DND-41 (cell line): ENCODE data around the gene FAM83G.
"Not testable (repeated sequence)": the region's sequence is repeated elsewhere in the genome, so short reads cannot be mapped to it uniquely, and the experiment has no call there.

ENCODE experiments used
- ATAC-seq: fragments of 200-7000 bp; cut with Tn5 transposase; 3 replicates; pipeline ENCODE4 v1.9.1; 2021; ENCODE audit warnings: low read depth; ENCODE audit not compliant: insufficient read depth
- DNase-seq: peaks from one replicate; pipeline ENCODE4 v3.0.0-alpha.2; 2020
- H2AFZ ChIP-seq: 2 replicates; pipeline ENCODE4 v1.6.0; 2012; ENCODE audit warnings: low read depth, low read length
- H3K27ac ChIP-seq: 2 replicates; pipeline ENCODE4 v1.5.1; 2012; ENCODE audit warnings: low read length, inconsistent platforms
- H3K27me3 ChIP-seq: fragments of 200-600 bp; sonication (generic); 2 replicates; pipeline ENCODE4 v1.6.0; 2012; ENCODE audit warnings: low read length, mild to moderate bottlenecking, inconsistent platforms; ENCODE audit not compliant: insufficient read depth, poor library complexity
- H3K36me3 ChIP-seq: 2 replicates; pipeline ENCODE4 v1.5.1; 2012; ENCODE audit warnings: low read length, inconsistent platforms; ENCODE audit not compliant: insufficient read depth
- H3K4me1 ChIP-seq: 2 replicates; pipeline ENCODE4 v1.5.1; 2012; ENCODE audit warnings: mild to moderate bottlenecking, low read length; ENCODE audit not compliant: insufficient read depth
- H3K4me2 ChIP-seq: 2 replicates; pipeline ENCODE4 v1.6.0; 2012; ENCODE audit warnings: mild to moderate bottlenecking, moderate library complexity, low read length, inconsistent platforms; ENCODE audit not compliant: insufficient read depth
- H3K4me3 ChIP-seq, 2 experiments: fragments of 200-600 bp in 1 of 2; shearing (Covaris generic) in 1 of 2; 2 replicates each; pipeline ENCODE4 v1.5.1; 2012 to 2016; ENCODE audit warnings: inconsistent platforms in 2 of 2, low read length in 2 of 2, mild to moderate bottlenecking in 2 of 2, low read depth in 1 of 2, moderate library complexity in 1 of 2
- H3K79me2 ChIP-seq: 2 replicates; pipeline ENCODE4 v1.6.0; 2012; ENCODE audit warnings: low read length, inconsistent platforms; ENCODE audit not compliant: insufficient read depth
- H3K9ac ChIP-seq: 2 replicates; pipeline ENCODE4 v1.6.0; 2012; ENCODE audit warnings: low read depth, mild to moderate bottlenecking, inconsistent platforms, low read length, moderate library complexity
- H3K9me3 ChIP-seq: 2 replicates; pipeline ENCODE4 v1.5.1; 2012; ENCODE audit warnings: low read length, moderate library complexity, mild to moderate bottlenecking, inconsistent platforms; ENCODE audit not compliant: insufficient read depth, severe bottlenecking
- H4K20me1 ChIP-seq: 2 replicates; pipeline ENCODE4 v1.6.0; 2012; ENCODE audit warnings: low read length; ENCODE audit not compliant: insufficient read depth
- CTCF ChIP-seq: IDR thresholded peaks from 2 replicates; pipeline ENCODE4 v1.5.1; 2012; ENCODE audit warnings: borderline replicate concordance, low read length, moderate library complexity, mild to moderate bottlenecking; ENCODE audit not compliant: poor library complexity, severe bottlenecking; ENCODE audit errors: extremely low read depth
- EZH2 ChIP-seq: IDR thresholded peaks from 3 replicates; pipeline ENCODE4 v1.6.1; 2012; ENCODE audit warnings: borderline replicate concordance, low read depth, mild to moderate bottlenecking, moderate library complexity, low read length, inconsistent platforms; ENCODE audit not compliant: severe bottlenecking

Gene FAM83G

GRCh38 chr17:19021622-19022083, 17.1 kb upstream of the FAM83G start:
- Histone ChIP-seq H2AFZ (no peak overlapping the region), H4K20me1 (peaks cover 18% of the 10 kb centered on the region; the same call in 1 of the 2 replicates)
- ATAC-seq = peak; percentile 51; the same call in 2 of the 3 replicates

GRCh38 chr17:19021011-19021621, 16.6 kb upstream of the FAM83G start:
- not testable (repeated sequence) for ATAC-seq, H3K4me2 ChIP-seq, H3K27ac ChIP-seq, H3K79me2 ChIP-seq, H2AFZ ChIP-seq, H3K9me3 ChIP-seq, H3K4me1 ChIP-seq, H3K4me3 ChIP-seq, H3K27me3 ChIP-seq, DNase-seq, H3K9ac ChIP-seq
- peaks cover 15% of the 10 kb centered on the region for H3K36me3 ChIP-seq
- H4K20me1 ChIP-seq = peaks cover 18% of the 10 kb centered on the region; the same call in 1 of the 2 replicates

More at GRCh38 chr17:19021622-19022083, 17.1 kb upstream of the FAM83G start:
- Histone ChIP-seq H3K4me2 (no peak overlapping the region), H3K36me3 (peaks cover 15% of the 10 kb centered on the region), H3K4me1 (no peaks in the 10 kb centered on the region), H3K9ac (no peak overlapping the region), H3K27me3 (no peaks in the 10 kb centered on the region), H3K9me3 (no peaks in the 10 kb centered on the region), H3K4me3 (no peak overlapping the region), H3K27ac (no peak overlapping the region), H3K79me2 (no peaks in the 10 kb centered on the region)
- TF ChIP-seq CTCF = no peak
- DNase-seq = peak; percentile 49

- no peak for DNase-seq
- TF ChIP-seq CTCF = no peak
- TF ChIP-seq EZH2 = no peak
- H2AFZ ChIP-seq = no peak overlapping the region
- no peaks in the 10 kb centered on the region for H3K27me3 ChIP-seq
- H3K4me2 ChIP-seq = no peak overlapping the region
- no peaks in the 10 kb centered on the region for H3K4me1 ChIP-seq
- H3K36me3 ChIP-seq = peaks cover 15% of the 10 kb centered on the region
- H3K79me2 ChIP-seq = no peaks in the 10 kb centered on the region
- H3K9ac ChIP-seq = no peak overlapping the region
- no peak overlapping the region for H3K27ac ChIP-seq
- H3K4me3 ChIP-seq = no peak overlapping the region
- ATAC-seq = no peak
- H4K20me1 ChIP-seq = peaks cover 18% of the 10 kb centered on the region; the same call in 1 of the 2 replicates
- no peaks in the 10 kb centered on the region for H3K9me3 ChIP-seq
Measured at GRCh38 chr17:19020016-19020415, 15.5 kb upstream of the FAM83G start.

GRCh38 chr17:19019041-19019941, 14.7 kb upstream of the FAM83G start:
- Histone ChIP-seq H3K4me2 (no peak overlapping the region), H4K20me1 (peaks cover 18% of the 10 kb centered on the region; the same call in 1 of the 2 replicates)
- no peak for DNase-seq

More at GRCh38 chr17:19019041-19019941, 14.7 kb upstream of the FAM83G start:
- Histone ChIP-seq H3K36me3 (peaks cover 15% of the 10 kb centered on the region), H3K79me2 (no peaks in the 10 kb centered on the region), H3K4me1 (no peaks in the 10 kb centered on the region), H3K9ac (no peak overlapping the region), H2AFZ (no peak overlapping the region), H3K9me3 (no peaks in the 10 kb centered on the region), H3K27me3 (no peaks in the 10 kb centered on the region), H3K4me3 (no peak overlapping the region), H3K27ac (no peak overlapping the region)
- TF ChIP-seq EZH2 (no peak), CTCF (no peak)
- no peak for ATAC-seq
